Loucy (cell line): Measurements from ENCODE around the gene RUNX1.

Source experiments
- CTCF ChIP-seq: fragments of 200-600 bp; sonication (generic); conservative IDR thresholded peaks from 2 replicates; pipeline ENCODE4 v1.5.1; 2014; ENCODE audit warnings: mild to moderate bottlenecking, antibody characterized with exemption, low read length
- EZH2phosphoT487 ChIP-seq: fragments of 200-600 bp; IDR thresholded peaks from 2 replicates; pipeline ENCODE4 v1.6.1; 2018; ENCODE audit warnings: antibody characterized with exemption, mild to moderate bottlenecking, moderate library complexity, borderline replicate concordance

GRCh38 chr21:34897828-34898227 lies 151.3 kb downstream of the RUNX1 start:
- TF ChIP-seq CTCF (no peak), EZH2phosphoT487 (no peak)
